PC-3 (cell line): Measurements from ENCODE around the gene GPR108. TPM values are rescaled to one million over a fixed set of nuclear protein-coding genes. Genes with fewer than 3 reads are reported as not detected.

Experiments used
- ATAC-seq: fragments of 200-7000 bp; cut with Tn5 transposase; 2 replicates; pipeline ENCODE4 v1.9.1; 2020; ENCODE audit warnings: mild to moderate bottlenecking, moderate library complexity
- BruUV-seq: library from RNA; stranded (reverse); fragments of 400-500 nt; replicated peaks from 2 replicates; lab custom pipeline; 2021; lab: Mats Ljungman, UMichigan
- CTCF ChIA-PET: fragments of 300-600 bp; sonication (Branson Sonifier 250); formaldehyde crosslinking; loops from one replicate; lab custom pipeline; 2022; ENCODE audit warnings: antibody characterized with exemption; lab: Charles Lee
- POLR2A ChIA-PET: fragments of 300-600 bp; sonication (Branson Sonifier 250); formaldehyde crosslinking; loops from one replicate; lab custom pipeline; 2022; ENCODE audit warnings: antibody characterized with exemption; ENCODE audit not compliant: unreplicated experiment; lab: Charles Lee
- DNase-seq: peaks from one replicate; pipeline ENCODE4 v3.0.0-alpha.2; 2015
- H2AFZ ChIP-seq: fragments of 300-600 bp; sonication (generic); 2 replicates; pipeline ENCODE4 v1.6.0; 2016; ENCODE audit warnings: antibody characterized with exemption, low read length
- H3F3A ChIP-seq: fragments of 300-600 bp; sonication (generic); one replicate; pipeline ENCODE4 v1.6.0; 2017; ENCODE audit warnings: antibody characterized with exemption, low read length, control low read depth, mild to moderate bottlenecking; ENCODE audit not compliant: unreplicated experiment
- H3K27ac ChIP-seq: fragments of 300-600 bp; sonication (generic); 2 replicates; pipeline ENCODE4 v1.5.1; 2016; ENCODE audit warnings: mild to moderate bottlenecking, low read length
- H3K27me3 ChIP-seq: fragments of 300-600 bp; sonication (generic); 2 replicates; pipeline ENCODE4 v1.6.1; 2016; ENCODE audit warnings: low read length, mixed read lengths
- H3K36me3 ChIP-seq: fragments of 300-600 bp; sonication (generic); 2 replicates; pipeline ENCODE4 v1.6.1; 2016; ENCODE audit warnings: low read depth, mixed run types, low read length, mixed read lengths
- H3K4me1 ChIP-seq: fragments of 300-600 bp; sonication (generic); 2 replicates; pipeline ENCODE4 v1.5.1; 2016; ENCODE audit warnings: low read length; ENCODE audit not compliant: insufficient read depth
- H3K4me2 ChIP-seq: fragments of 300-600 bp; sonication (generic); 2 replicates; pipeline ENCODE4 v1.6.0; 2016; ENCODE audit warnings: low read length
- H3K4me3 ChIP-seq: fragments of 300-600 bp; sonication (generic); 2 replicates; pipeline ENCODE4 v1.5.1; 2016; ENCODE audit warnings: mild to moderate bottlenecking, low read length, mixed read lengths
- H3K79me2 ChIP-seq: fragments of 300-600 bp; sonication (generic); 2 replicates; pipeline ENCODE4 v1.6.1; 2017; ENCODE audit warnings: low read length, mixed read lengths
- H3K9ac ChIP-seq: fragments of 300-600 bp; sonication (generic); 2 replicates; pipeline ENCODE4 v1.6.0; 2016; ENCODE audit warnings: mild to moderate bottlenecking, low read length
- H3K9me2 ChIP-seq: fragments of 300-600 bp; sonication (generic); replicated peaks from 2 replicates; pipeline ENCODE4 v1.6.1; 2016; ENCODE audit warnings: mixed run types, low read length, mixed read lengths
- H3K9me3 ChIP-seq: fragments of 300-600 bp; sonication (generic); 2 replicates; pipeline ENCODE4 v1.6.1; 2016; ENCODE audit warnings: low read length, mixed read lengths
- H4K20me1 ChIP-seq: fragments of 300-600 bp; sonication (generic); 2 replicates; pipeline ENCODE4 v1.6.1; 2016; ENCODE audit warnings: low read length, mixed read lengths
- CTCF ChIP-seq: fragments of 300-600 bp; sonication (generic); conservative IDR thresholded peaks from 2 replicates; pipeline ENCODE4 v1.5.1; 2017; ENCODE audit warnings: antibody characterized with exemption, low read depth, mild to moderate bottlenecking, low read length
- EZH2 ChIP-seq: fragments of 300-600 bp; sonication (generic); IDR thresholded peaks from one replicate; pipeline ENCODE4 v1.6.1; 2017; ENCODE audit warnings: antibody characterized with exemption, mild to moderate bottlenecking, low read length; ENCODE audit not compliant: unreplicated experiment
- EZH2phosphoT487 ChIP-seq: fragments of 300-600 bp; sonication (generic); IDR thresholded peaks from 2 replicates; pipeline ENCODE4 v1.6.1; 2018; ENCODE audit warnings: mild to moderate bottlenecking, antibody characterized with exemption, low read length, borderline replicate concordance
- intact Hi-C: fragments of 100-400 bp; cut with micrococcal nuclease; formaldehyde crosslinking; loops from 2 replicates; pipeline ENCODE4 v1.9.0; 2023
- total RNA-seq: library from RNA; depleted of rRNA; stranded (reverse); fragments of >200 nt; gene quantifications from 2 replicates; pipeline ENCODE4 v1.2.3, GENCODE V29; 2014

Gene GPR108
- total RNA-seq, 1 experiment from 2014 or later = 78.7 TPM

GRCh38 chr19:6694147-6694815 lies 43.1 kb downstream of the GPR108 start:
- Histone ChIP-seq H3K36me3 (no peaks in the 10 kb centered on the region), H3K9me2 (no peaks in the 10 kb centered on the region), H3K27me3 (no peaks in the 10 kb centered on the region), H2AFZ (no peak overlapping the region), H3F3A (no peaks in the 10 kb centered on the region), H3K4me1 (no peaks in the 10 kb centered on the region), H3K9me3 (no peaks in the 10 kb centered on the region), H3K9ac (no peak overlapping the region), H3K79me2 (no peaks in the 10 kb centered on the region), H3K4me2 (no peak overlapping the region), H3K27ac (no peak overlapping the region), H3K4me3 (no peak overlapping the region), H4K20me1 (no peaks in the 10 kb centered on the region)
- ChIA-PET POLR2A (no interaction called here), CTCF (no interaction called here)
- ATAC-seq (no peak), DNase-seq (no peak)
- BruUV-seq = no TSS peak
- TF ChIP-seq EZH2phosphoT487 = no peak
- no peak for TF ChIP-seq EZH2
- TF ChIP-seq CTCF = no peak
- intact Hi-C loops = no loop called here

- TF ChIP-seq EZH2 = no peak
- no peak for TF ChIP-seq EZH2phosphoT487
- Histone ChIP-seq H3K36me3 (no peaks in the 10 kb centered on the region), H3K4me1 (no peaks in the 10 kb centered on the region), H3F3A (no peaks in the 10 kb centered on the region), H3K9me2 (no peaks in the 10 kb centered on the region), H3K27me3 (no peaks in the 10 kb centered on the region), H3K9me3 (no peaks in the 10 kb centered on the region), H2AFZ (no peak overlapping the region), H3K4me3 (no peak overlapping the region), H3K79me2 (no peaks in the 10 kb centered on the region), H4K20me1 (no peaks in the 10 kb centered on the region), H3K4me2 (no peak overlapping the region), H3K9ac (no peak overlapping the region), H3K27ac (no peak overlapping the region)
- intact Hi-C loops = no loop called here
- no TSS peak for BruUV-seq
- no peak for ATAC-seq
- ChIA-PET POLR2A (no interaction called here), CTCF (no interaction called here)
- DNase-seq = no peak
Observed at GRCh38 chr19:6693681-6694080, 43.7 kb downstream of the GPR108 start.

- H3K9ac ChIP-seq = no peak overlapping the region
- H3K36me3 ChIP-seq = no peaks in the 10 kb centered on the region
- no peak overlapping the region for H3K27ac ChIP-seq
- intact Hi-C loops = no loop called here
- H3K9me2 ChIP-seq = no peaks in the 10 kb centered on the region
- DNase-seq (no peak), ATAC-seq (no peak)
- no peaks in the 10 kb centered on the region for H4K20me1 ChIP-seq
- no TSS peak for BruUV-seq
- H3K4me2 ChIP-seq = no peak overlapping the region
- TF ChIP-seq EZH2 (no peak), EZH2phosphoT487 (no peak), CTCF (no peak)
- H3K9me3 ChIP-seq = no peaks in the 10 kb centered on the region
- H3K79me2 ChIP-seq = no peaks in the 10 kb centered on the region
- ChIA-PET POLR2A (no interaction called here), CTCF (no interaction called here)
- no peaks in the 10 kb centered on the region for H3K4me1 ChIP-seq
- H3K4me3 ChIP-seq = no peak overlapping the region
- H2AFZ ChIP-seq = no peak overlapping the region
- H3K27me3 ChIP-seq = no peaks in the 10 kb centered on the region
- no peaks in the 10 kb centered on the region for H3F3A ChIP-seq
Observed at GRCh38 chr19:6693056-6693471, 44.3 kb downstream of the GPR108 start.
